Mucosa of stomach (tissue), 1 donor: ENCODE results near the gene MAD1L1.

ENCODE experiments used
- H3K27me3 ChIP-seq: one replicate; pipeline ENCODE4 v1.7.0; 2013; ENCODE audit warnings: mild to moderate bottlenecking, low read length; ENCODE audit not compliant: control insufficient read depth, insufficient read depth
- H3K36me3 ChIP-seq: one replicate; pipeline ENCODE4 v1.7.0; 2013; ENCODE audit warnings: low read length; ENCODE audit not compliant: control insufficient read depth, insufficient read depth
- H3K4me1 ChIP-seq: one replicate; pipeline ENCODE4 v1.7.0; 2013; ENCODE audit warnings: mild to moderate bottlenecking, low read length; ENCODE audit not compliant: control insufficient read depth, insufficient read depth
- H3K4me3 ChIP-seq: one replicate; pipeline ENCODE4 v1.7.0; 2013; ENCODE audit warnings: low read length
- H3K9ac ChIP-seq: one replicate; pipeline ENCODE4 v1.7.0; 2013; ENCODE audit warnings: mild to moderate bottlenecking, low read length, moderate library complexity
- H3K9me3 ChIP-seq: one replicate; pipeline ENCODE4 v1.7.0; 2013; ENCODE audit warnings: mild to moderate bottlenecking, low read length, moderate library complexity; ENCODE audit not compliant: control insufficient read depth
- donor health status: Pancreatic carcinoma.

MAD1L1 gene

DNA sequence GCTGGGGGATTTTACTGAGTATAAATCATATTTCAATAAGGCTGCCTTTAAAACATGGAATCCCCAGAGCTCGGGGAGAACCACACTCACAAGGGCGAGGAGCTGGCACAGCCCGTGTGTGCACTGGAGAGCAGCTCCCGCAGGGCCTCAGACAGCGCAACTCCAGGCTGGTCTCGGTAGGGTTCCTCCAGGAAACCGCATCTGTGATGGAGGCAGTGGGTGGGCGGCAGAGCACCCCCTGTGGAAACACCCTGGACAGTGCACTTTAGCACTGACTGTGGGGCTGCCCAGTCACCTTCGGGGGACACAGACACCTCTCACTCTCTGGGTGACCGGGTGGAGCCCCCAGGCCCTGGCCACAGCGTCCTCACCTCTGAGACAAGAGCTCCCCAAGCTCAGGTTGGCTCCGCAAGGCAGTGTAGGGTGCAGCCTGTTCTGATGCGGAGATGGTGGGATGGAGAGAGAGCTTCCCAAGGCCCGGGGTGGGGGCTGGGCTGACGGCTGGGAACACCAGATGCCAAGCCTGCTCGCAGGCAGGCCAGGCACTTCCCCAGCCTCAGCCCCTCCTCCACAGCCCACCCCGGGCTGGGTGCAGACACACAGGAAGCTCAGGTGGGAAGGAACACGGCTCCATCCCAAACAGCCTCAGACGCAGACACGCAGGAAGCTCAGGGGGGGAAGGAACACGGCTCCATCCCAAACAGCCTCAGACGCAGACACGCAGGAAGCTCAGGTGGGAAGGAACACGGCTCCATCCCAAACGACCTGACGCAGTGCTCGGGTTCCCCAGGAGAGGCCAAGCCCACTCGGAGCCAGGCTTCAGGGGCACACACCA is 224.4 kb downstream of the MAD1L1 start:
- H3K9ac ChIP-seq = no peak overlapping the region
- H3K4me3 ChIP-seq = no peak overlapping the region
- no peaks in the 10 kb centered on the region for H3K9me3 ChIP-seq
- H3K27me3 ChIP-seq = no peaks in the 10 kb centered on the region
- no peaks in the 10 kb centered on the region for H3K4me1 ChIP-seq
- no peaks in the 10 kb centered on the region for H3K36me3 ChIP-seq

DNA sequence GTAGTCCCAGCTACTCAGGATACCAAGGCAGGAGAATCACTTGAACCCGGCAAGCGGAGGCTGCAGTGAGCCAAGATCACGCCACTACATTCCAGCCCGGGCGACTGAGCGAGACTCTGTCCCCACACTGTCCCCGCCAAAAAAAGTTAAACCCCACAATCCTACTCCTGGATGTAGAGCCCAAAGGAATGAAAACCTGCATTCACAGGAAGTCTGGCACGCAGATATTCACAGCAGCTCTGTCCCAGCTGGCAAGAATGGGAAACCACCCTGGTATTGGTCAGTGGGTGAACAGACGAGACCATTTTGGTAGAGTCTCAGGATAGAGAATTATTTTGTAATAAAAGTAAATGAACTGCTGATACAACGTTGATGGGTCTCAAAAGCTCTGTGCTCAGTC is 225.2 kb downstream of the MAD1L1 start:
- Histone ChIP-seq H3K4me3 (no peak overlapping the region), H3K27me3 (no peaks in the 10 kb centered on the region), H3K9ac (no peak overlapping the region), H3K9me3 (no peaks in the 10 kb centered on the region), H3K4me1 (no peaks in the 10 kb centered on the region), H3K36me3 (no peaks in the 10 kb centered on the region)

DNA sequence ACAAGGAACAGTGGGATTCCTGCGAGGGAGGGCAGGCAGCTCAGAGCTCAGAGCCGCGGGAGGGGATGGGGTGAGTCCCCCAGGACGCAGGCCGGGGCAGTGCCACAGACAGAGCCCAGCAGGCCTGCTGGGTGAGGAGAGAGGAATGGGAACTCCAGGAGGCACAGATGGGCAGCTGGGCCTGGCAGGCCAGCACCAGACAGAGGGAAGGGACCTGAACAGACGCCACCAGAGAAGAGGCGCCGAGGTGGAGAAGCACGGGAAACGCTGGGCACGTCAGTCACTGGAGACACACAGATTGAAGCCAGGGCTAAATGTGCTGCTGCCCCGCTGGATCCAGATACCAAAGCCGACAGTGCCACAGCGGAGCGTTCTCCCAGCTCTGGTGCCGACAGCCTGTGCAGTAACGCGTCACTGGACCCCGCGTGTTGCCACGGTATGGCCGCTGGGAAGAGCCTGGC is 225.8 kb downstream of the MAD1L1 start:
- no peaks in the 10 kb centered on the region for H3K4me1 ChIP-seq
- no peak overlapping the region for H3K4me3 ChIP-seq
- no peak overlapping the region for H3K9ac ChIP-seq
- no peaks in the 10 kb centered on the region for H3K9me3 ChIP-seq
- no peaks in the 10 kb centered on the region for H3K27me3 ChIP-seq
- no peaks in the 10 kb centered on the region for H3K36me3 ChIP-seq

DNA sequence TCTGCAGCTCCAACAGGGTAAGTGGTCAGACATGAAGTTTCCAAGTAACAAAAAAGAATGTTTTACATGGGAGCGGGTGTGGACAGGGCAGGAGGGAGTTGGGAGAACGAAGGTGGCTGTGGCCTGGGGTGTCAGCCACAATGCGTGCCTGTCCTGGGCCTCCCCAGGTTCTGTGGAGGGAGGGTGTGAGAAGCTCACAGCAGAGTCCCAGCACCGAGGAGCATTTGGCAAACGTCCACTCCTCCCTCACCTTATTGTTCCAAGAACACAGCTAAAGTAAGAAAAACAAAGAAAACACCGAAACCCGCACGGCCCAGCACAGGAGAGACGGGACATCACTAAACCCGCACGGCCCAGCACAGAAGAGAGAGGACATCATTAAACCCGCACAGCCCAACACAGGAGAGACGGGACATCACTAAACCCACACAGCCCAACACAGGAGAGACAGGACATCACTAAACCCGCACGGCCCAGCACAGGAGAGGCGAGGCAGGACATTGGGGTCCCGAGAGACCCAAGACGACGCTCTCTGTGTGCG is 226.4 kb downstream of the MAD1L1 start:
- Histone ChIP-seq H3K4me3 (no peak overlapping the region), H3K4me1 (no peaks in the 10 kb centered on the region), H3K9ac (no peak overlapping the region), H3K27me3 (no peaks in the 10 kb centered on the region), H3K9me3 (no peaks in the 10 kb centered on the region), H3K36me3 (no peaks in the 10 kb centered on the region)

DNA sequence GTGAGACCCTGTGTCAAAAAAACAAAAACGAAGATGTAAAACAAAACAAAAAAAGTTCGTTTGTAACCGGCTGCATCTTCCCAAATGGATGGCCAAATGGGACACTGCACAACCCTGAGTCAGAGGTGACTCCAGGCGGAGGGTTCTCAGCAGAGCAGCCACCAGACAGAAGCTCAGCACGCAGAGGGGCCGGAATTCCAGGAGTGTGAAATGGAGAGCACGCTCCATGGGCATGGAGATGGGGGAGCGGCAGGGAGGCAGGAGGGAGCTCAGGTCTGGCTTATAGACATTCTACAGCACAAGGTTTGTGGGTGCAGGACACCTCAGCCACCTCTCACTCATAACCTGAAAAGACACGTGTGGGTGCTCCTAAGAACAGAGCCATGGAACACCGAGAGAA is 227.0 kb downstream of the MAD1L1 start:
- H3K9me3 ChIP-seq = no peaks in the 10 kb centered on the region
- no peaks in the 10 kb centered on the region for H3K27me3 ChIP-seq
- H3K4me1 ChIP-seq = no peaks in the 10 kb centered on the region
- no peaks in the 10 kb centered on the region for H3K36me3 ChIP-seq
- no peak overlapping the region for H3K9ac ChIP-seq
- H3K4me3 ChIP-seq = no peak overlapping the region

DNA sequence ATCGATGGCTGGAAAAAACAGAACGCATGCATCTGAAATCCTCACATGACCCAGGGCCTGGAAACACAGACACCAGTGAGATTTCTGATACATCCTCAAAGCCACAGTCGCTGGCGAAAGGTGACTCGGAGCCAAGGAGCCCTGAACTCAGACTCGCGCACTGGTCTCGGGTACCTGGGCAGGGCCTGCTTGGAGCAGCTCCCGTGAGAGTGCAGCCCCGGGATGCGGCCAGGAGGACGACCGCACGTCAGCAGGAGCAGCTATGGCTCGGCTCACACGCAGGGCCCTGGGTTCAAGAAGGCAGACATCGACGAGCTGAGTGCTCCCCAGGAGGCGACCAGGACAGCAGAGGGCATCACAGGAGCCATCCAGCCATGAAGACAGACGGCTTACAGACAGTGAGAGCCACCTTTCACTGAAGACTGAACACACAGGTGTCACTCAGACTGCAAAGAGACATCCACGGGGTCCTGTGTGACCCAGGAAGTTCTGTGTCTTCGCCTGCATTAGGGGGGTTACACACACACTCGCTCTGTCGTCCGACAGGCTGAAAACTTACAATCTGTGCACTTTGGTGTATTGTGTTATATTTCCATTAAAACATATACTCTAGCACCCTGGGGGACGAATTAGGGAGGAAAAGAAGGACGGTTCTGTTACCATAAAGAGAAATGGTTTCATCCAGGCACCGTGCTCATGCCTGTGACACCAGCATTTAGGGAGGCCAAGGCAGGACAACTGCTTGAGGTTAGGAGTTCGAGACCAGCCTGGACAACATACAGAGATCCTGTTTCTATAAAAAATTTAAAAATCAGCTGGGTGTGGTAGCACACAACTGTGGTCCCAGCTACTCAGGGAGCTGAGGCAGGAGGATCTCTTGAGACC is 227.7 kb downstream of the MAD1L1 start:
- Histone ChIP-seq H3K4me3 (no peak overlapping the region), H3K9me3 (no peaks in the 10 kb centered on the region), H3K4me1 (no peaks in the 10 kb centered on the region), H3K9ac (no peak overlapping the region), H3K36me3 (no peaks in the 10 kb centered on the region), H3K27me3 (no peaks in the 10 kb centered on the region)

GRCh38 chr7:2003931-2004812 is 228.6 kb downstream of the MAD1L1 start:
- Histone ChIP-seq H3K27me3 (no peaks in the 10 kb centered on the region), H3K4me3 (no peak overlapping the region), H3K9me3 (no peaks in the 10 kb centered on the region), H3K4me1 (no peaks in the 10 kb centered on the region), H3K9ac (no peak overlapping the region), H3K36me3 (no peaks in the 10 kb centered on the region)

DNA sequence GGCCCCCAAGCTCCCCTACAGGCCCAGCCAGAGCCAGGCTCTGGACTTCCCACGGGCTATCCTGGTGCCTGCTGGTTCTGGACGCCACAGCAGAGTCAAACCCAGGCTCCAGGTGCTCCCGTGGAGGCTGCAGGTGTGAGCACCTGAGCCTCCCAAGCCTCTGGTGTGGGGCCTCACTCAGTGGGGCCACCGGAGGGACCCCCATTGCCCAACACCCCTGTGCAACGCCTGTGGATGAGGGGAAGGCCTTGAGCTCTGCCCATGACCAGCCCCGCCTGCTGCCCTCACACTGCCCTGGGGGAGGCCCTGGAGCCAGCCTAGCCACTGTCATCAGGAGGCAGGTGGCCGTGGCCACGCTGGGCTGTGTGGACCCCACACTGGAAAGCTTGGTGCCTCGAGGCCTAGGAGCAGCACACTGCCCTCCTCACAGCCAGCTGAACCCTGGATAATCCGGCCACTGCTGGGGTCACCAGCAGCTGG is 229.3 kb downstream of the MAD1L1 start:
- Histone ChIP-seq H3K9me3 (no peaks in the 10 kb centered on the region), H3K4me3 (no peak overlapping the region), H3K27me3 (no peaks in the 10 kb centered on the region)

GRCh38 chr7:2002561-2003450 is 229.9 kb downstream of the MAD1L1 start:
- Histone ChIP-seq H3K9ac (no peak overlapping the region), H3K27me3 (no peaks in the 10 kb centered on the region)

More for the DNA sequence above, 229.3 kb downstream of the MAD1L1 start:
- no peaks in the 10 kb centered on the region for H3K36me3 ChIP-seq
- H3K4me1 ChIP-seq = no peaks in the 10 kb centered on the region
- H3K9ac ChIP-seq = no peak overlapping the region

GRCh38 chr7:2001601-2002442 is 230.9 kb downstream of the MAD1L1 start:
- Histone ChIP-seq H3K4me3 (no peak overlapping the region), H3K9ac (no peak overlapping the region), H3K4me1 (no peaks in the 10 kb centered on the region), H3K36me3 (no peaks in the 10 kb centered on the region), H3K27me3 (no peaks in the 10 kb centered on the region), H3K9me3 (no peaks in the 10 kb centered on the region)

More at GRCh38 chr7:2002561-2003450, 229.9 kb downstream of the MAD1L1 start:
- Histone ChIP-seq H3K4me3 (no peak overlapping the region), H3K9me3 (no peaks in the 10 kb centered on the region), H3K4me1 (no peaks in the 10 kb centered on the region), H3K36me3 (no peaks in the 10 kb centered on the region)
